ENCODE data around the gene ITGA7.

DNA sequence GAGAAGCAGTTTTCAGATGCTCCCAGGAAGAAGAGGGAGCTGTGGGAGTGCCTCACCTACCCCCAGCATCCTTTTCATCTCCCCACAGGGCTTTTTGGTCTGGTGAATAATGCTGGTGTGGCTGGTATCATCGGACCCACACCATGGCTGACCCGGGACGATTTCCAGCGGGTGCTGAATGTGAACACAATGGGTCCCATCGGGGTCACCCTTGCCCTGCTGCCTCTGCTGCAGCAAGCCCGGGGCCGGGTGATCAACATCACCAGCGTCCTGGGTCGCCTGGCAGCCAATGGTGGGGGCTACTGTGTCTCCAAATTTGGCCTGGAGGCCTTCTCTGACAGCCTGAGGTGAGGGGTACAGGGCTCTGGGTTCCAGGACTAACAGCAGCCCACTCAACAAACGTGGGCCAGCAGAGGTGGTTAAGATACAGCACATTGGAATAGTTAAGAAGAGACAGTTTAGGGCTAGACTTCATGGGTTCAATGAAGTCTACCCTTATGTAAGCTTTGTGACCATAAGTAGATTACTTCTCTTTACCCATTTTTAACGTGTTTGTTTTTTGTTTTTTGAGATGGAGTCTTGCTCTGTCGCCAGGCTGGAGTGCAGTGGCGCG is 14.0 kb upstream of the ITGA7 start:
- TF ChIP-seq, protein P1, sequence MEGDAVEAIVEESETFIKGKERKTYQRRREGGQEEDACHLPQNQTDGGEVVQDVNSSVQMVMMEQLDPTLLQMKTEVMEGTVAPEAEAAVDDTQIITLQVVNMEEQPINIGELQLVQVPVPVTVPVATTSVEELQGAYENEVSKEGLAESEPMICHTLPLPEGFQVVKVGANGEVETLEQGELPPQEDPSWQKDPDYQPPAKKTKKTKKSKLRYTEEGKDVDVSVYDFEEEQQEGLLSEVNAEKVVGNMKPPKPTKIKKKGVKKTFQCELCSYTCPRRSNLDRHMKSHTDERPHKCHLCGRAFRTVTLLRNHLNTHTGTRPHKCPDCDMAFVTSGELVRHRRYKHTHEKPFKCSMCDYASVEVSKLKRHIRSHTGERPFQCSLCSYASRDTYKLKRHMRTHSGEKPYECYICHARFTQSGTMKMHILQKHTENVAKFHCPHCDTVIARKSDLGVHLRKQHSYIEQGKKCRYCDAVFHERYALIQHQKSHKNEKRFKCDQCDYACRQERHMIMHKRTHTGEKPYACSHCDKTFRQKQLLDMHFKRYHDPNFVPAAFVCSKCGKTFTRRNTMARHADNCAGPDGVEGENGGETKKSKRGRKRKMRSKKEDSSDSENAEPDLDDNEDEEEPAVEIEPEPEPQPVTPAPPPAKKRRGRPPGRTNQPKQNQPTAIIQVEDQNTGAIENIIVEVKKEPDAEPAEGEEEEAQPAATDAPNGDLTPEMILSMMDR (IDR thresholded peaks at IDR 0.05) = no peak
- no peak for TF ChIP-seq POLR2A (IDR thresholded peaks at IDR 0.05)
